GM12873 (cell line): ENCODE data around the gene NUP35.

ENCODE experiments used
- CTCF ChIP-seq: IDR thresholded peaks from 2 replicates; pipeline ENCODE4 v1.5.1; 2012; ENCODE audit warnings: low read depth, mild to moderate bottlenecking, moderate library complexity, low read length, control low read depth; ENCODE audit not compliant: insufficient read depth; ENCODE audit errors: missing control alignments

The NUP35 gene

GRCh38 chr2:183091318-183091953 lies 32.8 kb upstream of the NUP35 start:
- no peak for TF ChIP-seq CTCF

DNA sequence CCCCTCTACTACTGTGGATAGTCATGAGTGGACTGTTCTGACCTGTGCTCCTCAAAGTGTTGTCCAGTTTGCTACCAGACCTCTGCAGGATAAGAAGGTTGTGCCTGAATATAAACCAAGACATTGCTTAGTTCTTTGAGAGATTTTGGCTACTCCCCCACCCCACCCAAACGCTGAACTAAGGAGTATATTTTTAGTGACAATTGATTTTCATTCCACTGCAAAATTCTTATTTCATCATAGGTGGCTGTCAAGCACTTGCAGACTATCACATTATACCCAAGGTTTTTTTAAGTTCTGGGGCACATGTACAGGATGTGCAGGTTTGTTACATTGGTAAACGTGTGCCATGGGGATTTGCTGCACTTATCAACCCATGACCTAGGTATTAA lies 32.3 kb upstream of the NUP35 start:
- TF ChIP-seq CTCF: no peak

GRCh38 chr2:183093857-183094657 lies 30.2 kb upstream of the NUP35 start:
- TF ChIP-seq CTCF: peak; percentile 22

- TF ChIP-seq CTCF: no peak
Measured at GRCh38 chr2:183105402-183106134, 18.7 kb upstream of the NUP35 start.

DNA sequence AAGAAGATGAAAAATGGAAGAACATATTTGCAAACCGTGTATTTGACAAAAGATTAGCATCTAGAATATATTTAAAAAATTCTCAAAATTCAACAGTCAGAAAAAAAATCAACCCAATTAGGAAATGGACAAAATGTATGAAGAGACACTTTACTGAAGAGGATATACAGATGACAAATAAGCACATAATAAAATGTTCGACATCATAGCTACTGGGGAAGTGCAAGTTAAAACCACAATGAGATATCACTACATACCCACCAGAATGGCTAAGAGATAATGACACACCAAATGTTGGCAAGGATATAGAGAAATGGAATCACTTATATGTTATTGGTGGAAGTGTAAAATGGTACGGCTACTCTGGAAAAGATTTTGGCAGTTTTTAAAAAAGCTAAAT lies 11.7 kb upstream of the NUP35 start:
- TF ChIP-seq CTCF: no peak

GRCh38 chr2:183113630-183114029 lies 10.6 kb upstream of the NUP35 start:
- TF ChIP-seq CTCF: no peak

DNA sequence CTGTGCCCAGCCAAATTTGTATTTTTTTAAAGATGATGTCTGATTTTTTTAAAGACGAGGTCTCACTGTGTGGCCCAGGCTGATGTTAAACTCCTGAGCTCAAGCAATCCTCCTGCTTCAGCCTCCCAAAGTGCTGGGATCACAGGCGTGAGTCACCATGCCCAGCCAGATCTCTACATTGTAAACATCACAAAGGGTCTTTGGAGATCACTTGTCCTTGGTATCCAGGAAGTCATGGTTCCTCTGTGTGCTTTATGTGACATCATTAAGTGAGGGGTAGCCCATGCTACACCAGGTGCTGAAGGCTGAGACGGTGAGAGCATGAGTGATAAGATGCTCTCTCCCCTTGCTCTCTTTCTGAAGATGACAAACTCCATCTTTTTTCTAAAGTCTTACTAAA lies 7.0 kb upstream of the NUP35 start:
- TF ChIP-seq CTCF: no peak
